Activated CD4-positive, alpha-beta T cell treated with anti-CD3 and anti-CD28 coated beads for 48 hours (primary cell): ENCODE measurements around the gene CREB5.
"Not testable (repeated sequence)": the region's sequence is repeated elsewhere in the genome, so short reads cannot be mapped to it uniquely, and the experiment has no call there.

Source experiments
- DNase-seq: peaks from one replicate; pipeline ENCODE4 v3.0.0-alpha.2; 2020

The CREB5 gene

GRCh38 chr7:28587211-28587610 is 174.9 kb downstream of the CREB5 start:
- DNase-seq: no peak

- DNase-seq: no peak
Observed at GRCh38 chr7:28588602-28589001, 176.3 kb downstream of the CREB5 start.

GRCh38 chr7:28591041-28591674 is 178.8 kb downstream of the CREB5 start:
- no peak for DNase-seq

- no peak for DNase-seq
Observed at GRCh38 chr7:28591725-28592349, 179.5 kb downstream of the CREB5 start.

- no peak for DNase-seq
Observed at GRCh38 chr7:28592861-28593260, 180.5 kb downstream of the CREB5 start.

GRCh38 chr7:28595076-28595475 is 182.8 kb downstream of the CREB5 start:
- DNase-seq: no peak

- no peak for DNase-seq
Observed at GRCh38 chr7:28595801-28596200, 183.5 kb downstream of the CREB5 start.

- DNase-seq: no peak
Observed at GRCh38 chr7:28596245-28596935, 184.1 kb downstream of the CREB5 start.

GRCh38 chr7:28597284-28597683 is 185.0 kb downstream of the CREB5 start:
- no peak for DNase-seq

GRCh38 chr7:28598037-28598436 is 185.7 kb downstream of the CREB5 start:
- not testable (repeated sequence) for DNase-seq

- no peak for DNase-seq
Observed at GRCh38 chr7:28598586-28598985, 186.3 kb downstream of the CREB5 start.

GRCh38 chr7:28599411-28599810 is 187.1 kb downstream of the CREB5 start:
- no peak for DNase-seq

GRCh38 chr7:28602282-28602681 is 190.0 kb downstream of the CREB5 start:
- no peak for DNase-seq

- DNase-seq: no peak
Observed at GRCh38 chr7:28605427-28606085, 193.2 kb downstream of the CREB5 start.

- DNase-seq: no peak
Observed at GRCh38 chr7:28606421-28606820, 194.1 kb downstream of the CREB5 start.

- no peak for DNase-seq
Observed at GRCh38 chr7:28607855-28608193, 195.5 kb downstream of the CREB5 start.

- DNase-seq: no peak
Observed at GRCh38 chr7:28608237-28608656, 195.9 kb downstream of the CREB5 start.

GRCh38 chr7:28608731-28609130 is 196.4 kb downstream of the CREB5 start:
- no peak for DNase-seq

GRCh38 chr7:28609608-28610007 is 197.3 kb downstream of the CREB5 start:
- no peak for DNase-seq

GRCh38 chr7:28611399-28611897 is 199.1 kb downstream of the CREB5 start:
- DNase-seq: not testable (repeated sequence)

- DNase-seq: no peak
Observed at GRCh38 chr7:28613262-28613661, 200.9 kb downstream of the CREB5 start.

GRCh38 chr7:28615091-28615490 is 202.8 kb downstream of the CREB5 start:
- DNase-seq: no peak

GRCh38 chr7:28617308-28617880 is 205.1 kb downstream of the CREB5 start:
- DNase-seq: no peak
